Heart left ventricle (tissue), 13 donors: ENCODE measurements around the gene VWC2L.

ENCODE experiments used
- POLR2A ChIP-seq, 2 donors: fragments of 450-650 bp; IDR thresholded peaks; one replicate each; pipeline ENCODE4 v1.6.1; 2017; ENCODE audit warnings: antibody characterized with exemption in 2 of 2, mild to moderate bottlenecking in 2 of 2, moderate library complexity in 2 of 2
- TF ChIP-seq, protein P1 (sequence below), 12 donors: fragments of 200-600 bp; sonication (generic) in 4 of 12; IDR thresholded peaks; one replicate each; pipeline versions ENCODE4 v1.5.0 to v1.8.0; 2018 to 2022; ENCODE audit warnings: antibody characterized with exemption in 12 of 12, mild to moderate bottlenecking in 5 of 12
- donor health status: ischemic (EF 13 %, LVEDD 7.1; RV severe dilation, severe dysfunction).
- donor health status: DM: no; HTN: yes; CAD: no.
- donor health status: DM: no; HTN: no; CAD: no.
- donor health status: ischemic (EF 25% LVEDD 6.9; RV normal size, moderate dysfunction).
- donor health status: ischemic (EF 25% LVEDD 5.7; RV mildly dilated, moderate dysfunction).
- donor health status: ischemic (EF 35%, LVEDD 5.7; RV mildly dilated, moderate dysfunction).
- donor health status: nonischemic (EF 11% LVEDD 7.7; RV severe dilation, severe dysfunction).
- donor health status: DM: yes; HTN: yes; CAD: no.
- donor health status: PGD.
- donor health status: ischemic (EF 29% LVEDD 5.4; RV normal size, mild dysfunction).
- donor health status: nonischemic (EF 23%, LVEDD 6.1; RV moderate dilation, normal function).

DNA sequence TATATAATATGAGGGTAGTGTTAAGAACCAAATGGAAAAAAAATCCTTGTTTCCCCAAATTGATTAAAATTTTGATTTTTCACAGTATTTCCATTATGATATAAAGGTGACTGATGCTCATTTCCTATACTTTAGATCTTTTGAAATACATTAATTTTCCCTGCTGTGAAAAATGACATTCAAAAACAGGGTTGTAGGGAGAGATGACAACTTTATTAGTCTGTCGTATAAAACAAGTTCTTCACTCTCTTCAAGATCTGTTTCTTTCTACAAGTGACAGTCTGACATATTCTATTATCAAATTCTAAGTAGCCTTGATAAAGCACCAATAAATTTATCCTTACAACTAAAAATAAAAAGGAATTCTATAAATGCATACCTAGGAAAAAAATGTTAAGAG, 45.3 kb upstream of the VWC2L start:
- TF ChIP-seq, protein P1, sequence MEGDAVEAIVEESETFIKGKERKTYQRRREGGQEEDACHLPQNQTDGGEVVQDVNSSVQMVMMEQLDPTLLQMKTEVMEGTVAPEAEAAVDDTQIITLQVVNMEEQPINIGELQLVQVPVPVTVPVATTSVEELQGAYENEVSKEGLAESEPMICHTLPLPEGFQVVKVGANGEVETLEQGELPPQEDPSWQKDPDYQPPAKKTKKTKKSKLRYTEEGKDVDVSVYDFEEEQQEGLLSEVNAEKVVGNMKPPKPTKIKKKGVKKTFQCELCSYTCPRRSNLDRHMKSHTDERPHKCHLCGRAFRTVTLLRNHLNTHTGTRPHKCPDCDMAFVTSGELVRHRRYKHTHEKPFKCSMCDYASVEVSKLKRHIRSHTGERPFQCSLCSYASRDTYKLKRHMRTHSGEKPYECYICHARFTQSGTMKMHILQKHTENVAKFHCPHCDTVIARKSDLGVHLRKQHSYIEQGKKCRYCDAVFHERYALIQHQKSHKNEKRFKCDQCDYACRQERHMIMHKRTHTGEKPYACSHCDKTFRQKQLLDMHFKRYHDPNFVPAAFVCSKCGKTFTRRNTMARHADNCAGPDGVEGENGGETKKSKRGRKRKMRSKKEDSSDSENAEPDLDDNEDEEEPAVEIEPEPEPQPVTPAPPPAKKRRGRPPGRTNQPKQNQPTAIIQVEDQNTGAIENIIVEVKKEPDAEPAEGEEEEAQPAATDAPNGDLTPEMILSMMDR (IDR thresholded peaks at IDR 0.05) = no peak
- TF ChIP-seq POLR2A (IDR thresholded peaks at IDR 0.05) = no peak
